Measurements from ENCODE around the gene PBX2.

PBX2 gene

GRCh38 chr6:32181148-32181702 is 8.8 kb downstream of the PBX2 start:
- Histone ChIP-seq H3K9ac (ENCODE audit: low read length) (no peak overlapping the region), H3K27me3 (ENCODE audit: control insufficient read depth, insufficient read depth, low read length) (no peaks in the 10 kb centered on the region), H3K4me3 (ENCODE audit: low read length) (no peak overlapping the region), H3K4me1 (ENCODE audit: control insufficient read depth, insufficient read depth, low read length) (peaks cover 44% of the 10 kb centered on the region), H3K9me3 (ENCODE audit: control insufficient read depth, low read length) (no peaks in the 10 kb centered on the region), H3K36me3 (ENCODE audit: control insufficient read depth, insufficient read depth, low read length) (no peaks in the 10 kb centered on the region)

- Histone ChIP-seq H3K27me3 (ENCODE audit: control insufficient read depth, insufficient read depth, low read length) (no peaks in the 10 kb centered on the region), H3K36me3 (ENCODE audit: control insufficient read depth, insufficient read depth, low read length) (no peaks in the 10 kb centered on the region), H3K9me3 (ENCODE audit: control insufficient read depth, low read length) (no peaks in the 10 kb centered on the region), H3K4me3 (ENCODE audit: low read length) (no peak overlapping the region), H3K4me1 (ENCODE audit: control insufficient read depth, insufficient read depth, low read length) (peaks cover 47% of the 10 kb centered on the region), H3K9ac (ENCODE audit: low read length) (peak overlapping the region; percentile 67)
Observed at GRCh38 chr6:32179766-32180405, 10.1 kb downstream of the PBX2 start.

DNA sequence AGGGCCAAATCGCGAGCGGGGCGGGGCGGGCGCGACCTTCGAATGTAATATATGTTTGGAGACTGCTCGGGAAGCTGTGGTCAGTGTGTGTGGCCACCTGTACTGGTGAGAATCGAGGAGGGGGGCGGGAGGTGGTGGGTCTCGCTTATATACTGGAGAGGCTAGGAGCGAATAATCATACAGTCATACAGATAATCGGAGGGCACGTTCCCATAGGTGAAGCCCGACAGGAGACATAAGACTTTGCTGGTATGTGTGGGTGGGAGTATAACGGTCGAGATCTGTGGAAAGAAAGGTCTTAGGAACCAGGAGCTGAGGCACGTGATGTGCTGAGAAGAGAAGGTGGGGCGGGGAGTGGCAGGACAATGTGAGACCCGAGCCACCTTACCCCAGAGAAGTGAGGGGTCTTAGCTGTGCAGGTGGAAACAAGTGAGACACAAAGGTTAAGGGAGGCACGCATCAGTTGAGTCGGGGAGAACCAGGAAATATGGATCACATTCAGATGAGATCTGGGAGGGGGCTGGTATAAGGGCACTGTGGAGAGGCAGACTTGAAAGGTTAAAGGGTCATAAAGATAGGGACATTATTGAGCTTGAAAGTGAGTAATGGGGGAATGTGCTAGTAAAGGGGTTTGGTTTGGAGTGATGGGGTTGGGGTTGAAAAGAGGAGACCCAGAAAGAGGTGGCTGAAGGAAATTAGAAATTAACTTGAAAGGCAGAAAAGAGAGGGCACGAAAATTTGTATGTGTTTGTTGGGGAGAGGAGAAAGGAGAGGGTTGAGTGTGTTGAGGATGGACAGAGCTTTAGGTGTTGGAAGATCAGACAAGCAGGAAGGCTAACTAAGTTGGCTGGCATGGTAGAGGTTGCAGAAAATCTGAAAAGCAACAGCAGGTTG is 11.2 kb downstream of the PBX2 start:
- Histone ChIP-seq H3K36me3 (ENCODE audit: control insufficient read depth, insufficient read depth, low read length) (no peaks in the 10 kb centered on the region), H3K9me3 (ENCODE audit: control insufficient read depth, low read length) (no peaks in the 10 kb centered on the region), H3K4me3 (ENCODE audit: low read length) (peak overlapping the region; percentile 58), H3K27me3 (ENCODE audit: control insufficient read depth, insufficient read depth, low read length) (no peaks in the 10 kb centered on the region), H3K4me1 (ENCODE audit: control insufficient read depth, insufficient read depth, low read length) (peaks cover 51% of the 10 kb centered on the region), H3K9ac (ENCODE audit: low read length) (peak overlapping the region; percentile 67)

- H3K4me1 ChIP-seq (ENCODE audit: control insufficient read depth, insufficient read depth, low read length) = peaks cover 51% of the 10 kb centered on the region
- H3K9me3 ChIP-seq (ENCODE audit: control insufficient read depth, low read length) = no peaks in the 10 kb centered on the region
Observed at GRCh38 chr6:32177788-32178546, 12.0 kb downstream of the PBX2 start, which contains the start of gene RNF5. RNF5 (plus strand) TSS chr6:32178405; CDS start chr6:32178512, 107 bp downstream.

DNA sequence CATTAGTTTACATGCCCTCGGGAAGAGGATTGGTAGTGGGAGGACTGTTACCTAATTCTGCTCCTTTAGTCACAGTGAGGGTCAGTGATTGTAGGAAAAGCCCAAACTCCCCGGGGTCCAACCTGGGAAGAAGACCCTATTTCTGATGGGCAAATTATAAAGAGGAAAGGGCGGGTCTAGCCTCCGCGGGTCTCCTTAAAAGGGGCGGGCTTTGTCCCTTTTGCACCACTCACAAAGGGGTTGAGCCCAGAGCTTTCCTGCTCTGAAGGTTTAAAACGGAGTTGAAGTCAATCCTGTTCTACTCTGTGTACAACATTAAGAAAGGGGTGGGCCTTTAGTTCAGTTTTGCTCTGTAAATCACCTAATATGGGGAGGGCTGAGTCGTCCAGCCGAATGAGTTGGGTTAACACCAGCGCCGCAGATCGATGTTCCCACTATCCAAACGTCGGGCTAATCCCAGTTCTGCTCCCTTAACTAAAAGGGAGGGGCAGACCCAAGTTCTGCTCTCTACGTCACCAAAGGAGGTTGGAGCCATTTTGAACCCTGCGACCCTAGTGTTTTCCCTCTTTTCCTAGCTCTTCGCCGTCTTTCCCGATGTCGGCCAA is 12.7 kb downstream of the PBX2 start:
- peak overlapping the region; percentile 3 for H3K4me3 ChIP-seq (ENCODE audit: low read length)
- no peaks in the 10 kb centered on the region for H3K27me3 ChIP-seq (ENCODE audit: control insufficient read depth, insufficient read depth, low read length)
- H3K9ac ChIP-seq (ENCODE audit: low read length) = peak overlapping the region; percentile 83
- no peaks in the 10 kb centered on the region for H3K36me3 ChIP-seq (ENCODE audit: control insufficient read depth, insufficient read depth, low read length)
- no peaks in the 10 kb centered on the region for H3K9me3 ChIP-seq (ENCODE audit: control insufficient read depth, low read length)
- peaks cover 51% of the 10 kb centered on the region for H3K4me1 ChIP-seq (ENCODE audit: control insufficient read depth, insufficient read depth, low read length)

More at GRCh38 chr6:32177788-32178546, 12.0 kb downstream of the PBX2 start, which contains the start of gene RNF5:
- no peaks in the 10 kb centered on the region for H3K36me3 ChIP-seq (ENCODE audit: control insufficient read depth, insufficient read depth, low read length)
- peak within 1 kb of the TSS; percentile 83 for H3K9ac ChIP-seq (ENCODE audit: low read length)
- H3K27me3 ChIP-seq (ENCODE audit: control insufficient read depth, insufficient read depth, low read length) = no peaks in the 10 kb centered on the region
- H3K4me3 ChIP-seq (ENCODE audit: low read length) = peak within 1 kb of the TSS; percentile 58

- H3K4me3 ChIP-seq (ENCODE audit: low read length) = peak overlapping the region; percentile 45
- H3K36me3 ChIP-seq (ENCODE audit: control insufficient read depth, insufficient read depth, low read length) = no peaks in the 10 kb centered on the region
- H3K9me3 ChIP-seq (ENCODE audit: control insufficient read depth, low read length) = no peaks in the 10 kb centered on the region
- H3K9ac ChIP-seq (ENCODE audit: low read length) = peak overlapping the region; percentile 83
- no peaks in the 10 kb centered on the region for H3K27me3 ChIP-seq (ENCODE audit: control insufficient read depth, insufficient read depth, low read length)
- H3K4me1 ChIP-seq (ENCODE audit: control insufficient read depth, insufficient read depth, low read length) = peaks cover 49% of the 10 kb centered on the region
Observed at GRCh38 chr6:32176476-32177182, 13.4 kb downstream of the PBX2 start.

GRCh38 chr6:32175711-32176475 is 14.1 kb downstream of the PBX2 start, which contains the start of gene AGPAT1:
AGPAT1 (minus strand) TSS chr6:32176084; CDS start chr6:32171496, 4,588 bp downstream.
- Histone ChIP-seq H3K27me3 (ENCODE audit: control insufficient read depth, insufficient read depth, low read length) (no peaks in the 10 kb centered on the region), H3K4me3 (ENCODE audit: low read length) (peak within 1 kb of the TSS; percentile 67), H3K9me3 (ENCODE audit: control insufficient read depth, low read length) (no peaks in the 10 kb centered on the region), H3K9ac (ENCODE audit: low read length) (peak within 1 kb of the TSS; percentile 83), H3K36me3 (ENCODE audit: control insufficient read depth, insufficient read depth, low read length) (no peaks in the 10 kb centered on the region), H3K4me1 (ENCODE audit: control insufficient read depth, insufficient read depth, low read length) (peaks cover 41% of the 10 kb centered on the region)

- peak overlapping the region; percentile 67 for H3K4me3 ChIP-seq (ENCODE audit: low read length)
- H3K36me3 ChIP-seq (ENCODE audit: control insufficient read depth, insufficient read depth, low read length) = no peaks in the 10 kb centered on the region
- H3K4me1 ChIP-seq (ENCODE audit: control insufficient read depth, insufficient read depth, low read length) = peaks cover 39% of the 10 kb centered on the region
- H3K9me3 ChIP-seq (ENCODE audit: control insufficient read depth, low read length) = no peaks in the 10 kb centered on the region
- no peaks in the 10 kb centered on the region for H3K27me3 ChIP-seq (ENCODE audit: control insufficient read depth, insufficient read depth, low read length)
- H3K9ac ChIP-seq (ENCODE audit: low read length) = peak overlapping the region; percentile 83
Observed at GRCh38 chr6:32175322-32175710, 14.7 kb downstream of the PBX2 start.

GRCh38 chr6:32174416-32174815 is 15.6 kb downstream of the PBX2 start:
- Histone ChIP-seq H3K9me3 (ENCODE audit: control insufficient read depth, low read length) (no peaks in the 10 kb centered on the region), H3K4me3 (ENCODE audit: low read length) (no peak overlapping the region), H3K4me1 (ENCODE audit: control insufficient read depth, insufficient read depth, low read length) (peaks cover 39% of the 10 kb centered on the region), H3K9ac (ENCODE audit: low read length) (no peak overlapping the region), H3K36me3 (ENCODE audit: control insufficient read depth, insufficient read depth, low read length) (no peaks in the 10 kb centered on the region), H3K27me3 (ENCODE audit: control insufficient read depth, insufficient read depth, low read length) (no peaks in the 10 kb centered on the region)

DNA sequence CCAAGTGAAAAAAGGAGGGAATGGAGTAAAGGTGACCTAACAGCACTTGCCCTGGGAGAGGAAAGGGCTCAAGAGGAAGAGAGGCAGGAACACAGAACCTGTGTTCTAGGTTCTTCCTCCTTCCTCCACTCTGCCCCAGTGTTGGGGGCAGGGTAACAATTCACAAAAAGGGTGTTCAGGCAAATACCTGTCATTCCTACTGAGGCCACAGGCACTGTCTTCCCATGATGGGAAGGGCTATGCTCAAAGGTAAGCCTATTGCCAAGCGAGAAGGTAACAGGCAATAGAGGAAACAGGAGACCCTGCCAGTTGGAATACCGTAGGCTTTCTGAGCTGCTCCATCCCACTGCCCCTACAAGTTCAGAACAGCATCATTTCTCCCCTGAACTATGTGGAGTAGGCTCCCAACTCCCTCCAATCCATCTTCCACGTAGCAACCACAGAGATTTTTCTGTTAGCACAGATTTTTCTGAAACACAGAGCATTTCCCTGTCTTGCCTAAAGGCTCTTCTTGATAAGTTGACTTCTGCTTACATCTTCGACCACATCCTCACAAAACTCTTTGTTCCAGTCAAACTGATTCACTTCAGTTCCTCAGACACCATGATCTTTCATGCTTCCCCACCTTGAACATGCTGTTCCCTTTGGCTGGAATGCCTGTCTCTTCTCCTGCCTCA is 16.8 kb downstream of the PBX2 start:
- H3K27me3 ChIP-seq (ENCODE audit: control insufficient read depth, insufficient read depth, low read length) = no peaks in the 10 kb centered on the region
- no peak overlapping the region for H3K9ac ChIP-seq (ENCODE audit: low read length)
- no peaks in the 10 kb centered on the region for H3K36me3 ChIP-seq (ENCODE audit: control insufficient read depth, insufficient read depth, low read length)
- peaks cover 44% of the 10 kb centered on the region for H3K4me1 ChIP-seq (ENCODE audit: control insufficient read depth, insufficient read depth, low read length)
- no peak overlapping the region for H3K4me3 ChIP-seq (ENCODE audit: low read length)
- H3K9me3 ChIP-seq (ENCODE audit: control insufficient read depth, low read length) = no peaks in the 10 kb centered on the region
